ENCODE measurements around the gene MSMB. TPM values are rescaled to one million over a fixed set of nuclear protein-coding genes. Genes with fewer than 3 reads are reported as not detected.
A peak's percentile ranks its signal among the peaks of the same experiment; 100 is the strongest.
"Not testable (repeated sequence)": the region's sequence is repeated elsewhere in the genome, so short reads cannot be mapped to it uniquely, and the experiment has no call there.

MSMB gene
- total RNA-seq, 1 experiment from 2014 or later = not detected

DNA sequence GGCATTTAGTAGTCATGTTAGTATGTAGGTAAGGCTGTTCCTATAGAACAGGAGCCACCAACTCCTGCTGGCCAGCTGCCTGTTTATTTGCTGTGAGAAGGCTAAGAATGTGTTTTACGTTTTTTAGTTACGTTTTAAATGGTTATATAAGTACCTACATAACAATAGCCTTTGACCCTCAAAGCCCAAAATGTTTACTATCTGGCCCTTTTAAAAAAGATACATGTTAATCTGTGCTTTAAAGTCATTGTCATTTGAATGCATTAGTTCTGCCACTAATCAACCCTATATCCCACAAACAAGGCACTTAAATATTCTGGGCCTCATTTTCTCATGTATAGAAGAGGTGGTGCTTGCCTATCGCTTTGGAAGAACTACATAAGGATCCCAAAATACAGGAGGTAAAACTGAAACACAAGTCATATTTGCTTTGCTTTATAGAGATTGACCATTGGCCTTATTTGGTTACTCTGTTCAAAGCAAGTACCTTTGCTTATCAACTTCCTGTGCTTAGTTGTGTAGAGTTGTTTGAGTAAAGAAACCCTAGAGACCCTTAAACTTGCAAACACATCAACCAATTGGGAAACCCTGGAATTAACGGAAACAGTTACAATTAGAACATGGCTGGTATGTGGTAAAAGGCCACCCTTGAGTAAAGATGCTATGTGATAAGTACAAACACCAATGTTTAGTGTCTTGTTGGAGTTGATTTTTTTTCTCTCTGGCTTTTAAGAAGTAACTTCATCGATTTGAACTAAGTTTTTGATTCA lies 47.9 kb downstream of the MSMB start (continued):
- TF ChIP-seq, protein P1, sequence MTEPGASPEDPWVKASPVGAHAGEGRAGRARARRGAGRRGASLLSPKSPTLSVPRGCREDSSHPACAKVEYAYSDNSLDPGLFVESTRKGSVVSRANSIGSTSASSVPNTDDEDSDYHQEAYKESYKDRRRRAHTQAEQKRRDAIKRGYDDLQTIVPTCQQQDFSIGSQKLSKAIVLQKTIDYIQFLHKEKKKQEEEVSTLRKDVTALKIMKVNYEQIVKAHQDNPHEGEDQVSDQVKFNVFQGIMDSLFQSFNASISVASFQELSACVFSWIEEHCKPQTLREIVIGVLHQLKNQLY (CRISPR knock-in tag; IDR thresholded peaks at IDR 0.05) = no peak
- TF ChIP-seq ZBTB21 (CRISPR knock-in tag; IDR thresholded peaks at IDR 0.05; ENCODE audit: borderline replicate concordance) = no peak
- TF ChIP-seq ZNF232 (CRISPR knock-in tag; IDR thresholded peaks at IDR 0.05) = no peak
- no peak for TF ChIP-seq NFYB (CRISPR knock-in tag; conservative IDR thresholded peaks at IDR 0.05; ENCODE audit: low read depth)

GRCh38 chr10:45997557-45997956 lies 48.5 kb downstream of the MSMB start:
- Mint-ChIP-seq H3K27ac (peak overlapping the region; percentile 91), H3K9me3 (peaks cover 12% of the 10 kb centered on the region), H3K27me3 (ENCODE audit: low read depth) (no peaks in the 10 kb centered on the region), H3K4me1 (peaks cover 26% of the 10 kb centered on the region), H3K4me3 (no peak overlapping the region), H3K36me3 (peaks cover 69% of the 10 kb centered on the region)
- CTCF ChIA-PET = no interaction called here
- POLR2A ChIA-PET = interaction anchor here (0.6 kb wide), 1 partner anchor 360 kb away, joined by 6 read pairs; no protein-coding TSS in a partner anchor
- TF ChIP-seq ZNF121 (CRISPR knock-in tag; IDR thresholded peaks at IDR 0.05) (peak; percentile 74), ZNF396 (CRISPR knock-in tag; IDR thresholded peaks at IDR 0.05; ENCODE audit: borderline replicate concordance) (no peak), ATF1 (CRISPR knock-in tag; IDR thresholded peaks at IDR 0.05) (no peak), ZNF263 (CRISPR knock-in tag; IDR thresholded peaks at IDR 0.05; ENCODE audit: low read depth) (no peak), ZSCAN18 (CRISPR knock-in tag; IDR thresholded peaks at IDR 0.05) (no peak)
- TF ChIP-seq, protein P1 (CRISPR knock-in tag; IDR thresholded peaks at IDR 0.05) = no peak
- no peak for DNase-seq (ENCODE audit: low spot score)
- ATAC-seq = no peak

DNA sequence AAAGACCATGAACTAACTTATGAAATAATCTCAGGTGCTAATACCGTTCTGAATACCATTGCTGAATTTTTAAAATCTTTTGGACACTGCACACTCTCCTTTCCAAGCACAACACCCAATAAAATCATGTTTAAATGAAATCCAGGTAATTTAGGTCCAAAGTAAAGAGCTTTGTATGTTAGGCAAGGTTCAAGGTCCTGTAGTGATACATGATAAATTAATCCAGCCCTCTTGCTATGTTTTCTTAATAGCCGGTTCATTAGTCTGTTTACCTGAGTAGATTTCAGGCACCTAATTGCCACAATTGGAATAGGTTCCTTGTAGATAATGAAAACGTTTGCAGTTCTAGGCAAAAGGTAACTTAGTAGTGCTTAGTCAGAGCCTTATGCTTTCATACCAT lies 60.5 kb downstream of the MSMB start:
- DNase-seq (ENCODE audit: low spot score); H3K4me3 Mint-ChIP-seq; H3K4me1 Mint-ChIP-seq; ATAC-seq; H3K27me3 Mint-ChIP-seq (ENCODE audit: low read depth); H3K9me3 Mint-ChIP-seq; POLR2A ChIA-PET; CTCF ChIA-PET; H3K27ac Mint-ChIP-seq: not testable (repeated sequence)
- H3K36me3 Mint-ChIP-seq = peaks cover 26% of the 10 kb centered on the region

DNA sequence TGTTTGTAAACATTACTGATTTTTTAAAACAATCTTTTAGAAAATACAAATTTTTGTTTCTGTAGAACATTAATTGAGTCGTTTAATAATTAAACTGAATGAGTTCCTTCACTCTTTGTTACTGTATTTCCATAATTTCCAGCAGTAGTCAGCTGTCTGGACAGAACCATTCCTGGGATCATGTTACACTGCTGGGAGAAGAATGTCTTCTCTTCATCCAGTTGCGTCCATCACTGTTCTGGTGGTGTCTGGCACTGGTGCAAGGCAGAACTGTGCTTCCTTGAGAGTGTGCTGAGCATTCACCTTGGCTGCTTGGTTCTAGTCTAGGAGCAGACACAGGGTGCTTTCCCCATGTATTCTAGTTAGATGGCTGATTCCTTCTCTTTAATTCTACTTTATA lies 61.6 kb downstream of the MSMB start:
- H3K4me1 Mint-ChIP-seq; H3K27me3 Mint-ChIP-seq (ENCODE audit: low read depth); ATAC-seq; H3K4me3 Mint-ChIP-seq; DNase-seq (ENCODE audit: low spot score); CTCF ChIA-PET; H3K9me3 Mint-ChIP-seq; POLR2A ChIA-PET; H3K27ac Mint-ChIP-seq: not testable (repeated sequence)
- H3K36me3 Mint-ChIP-seq = peaks cover 22% of the 10 kb centered on the region

DNA sequence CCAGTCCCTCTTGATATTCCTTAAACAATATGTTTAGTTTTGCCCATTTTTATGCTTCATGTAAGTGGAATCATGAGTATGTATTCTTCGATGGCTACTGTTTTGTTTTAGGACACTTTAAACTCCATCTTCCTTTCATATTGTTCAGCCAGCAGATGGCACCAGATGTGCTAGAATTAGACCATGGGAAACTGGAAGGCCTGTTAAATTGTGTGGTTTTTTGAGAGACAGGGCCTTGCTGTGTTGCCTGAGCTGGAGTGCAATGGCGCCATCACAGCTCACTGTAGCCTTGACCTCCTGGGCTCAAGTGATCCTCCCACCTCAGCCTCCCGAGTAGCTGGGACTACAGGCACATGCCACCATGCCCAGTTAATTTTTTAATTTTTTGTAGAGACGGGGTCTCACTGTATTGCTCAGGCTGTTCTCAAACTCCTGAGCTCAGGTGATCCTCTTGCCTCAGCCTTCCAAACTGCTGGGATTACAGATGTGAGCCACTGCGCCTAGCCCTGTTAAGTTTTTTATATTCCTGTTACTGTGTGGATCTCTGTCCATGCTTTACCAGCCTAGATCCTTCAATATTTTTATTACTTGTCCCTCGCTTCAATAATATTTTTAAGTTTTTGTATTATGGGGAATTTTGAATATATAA lies 62.4 kb downstream of the MSMB start:
- peak; percentile 16 for DNase-seq (ENCODE audit: low spot score)
- POLR2A ChIA-PET; H3K4me3 Mint-ChIP-seq; H3K27ac Mint-ChIP-seq; H3K27me3 Mint-ChIP-seq (ENCODE audit: low read depth); H3K9me3 Mint-ChIP-seq; CTCF ChIA-PET; H3K4me1 Mint-ChIP-seq: not testable (repeated sequence)
- peak; percentile 65 for ATAC-seq
- peaks cover 18% of the 10 kb centered on the region for H3K36me3 Mint-ChIP-seq

Other genes starting within 250 kb of the MSMB start
- gene AGAP4, start 198.8 kb downstream of the MSMB start, total RNA-seq (2021) = 21.2 to 25.8 TPM (median 22.8 TPM) in 3 replicates
- 84.8 to 99.0 TPM (median 86.8 TPM) in 3 replicates for gene TIMM23, start 73.8 kb downstream of the MSMB start, total RNA-seq (2021)
- 64.6 to 69.4 TPM (median 64.7 TPM) in 3 replicates for gene NCOA4, start 15.6 kb downstream of the MSMB start, total RNA-seq (2021)
- not detected in 3 replicates for gene ANTXRL, start 240.7 kb upstream of the MSMB start, total RNA-seq (2021)